Naive thymus-derived CD8-positive, alpha-beta T cell (primary cell): ENCODE results near the gene RCBTB2. TPM values are rescaled to one million over a fixed set of nuclear protein-coding genes. Genes with fewer than 3 reads are reported as not detected.
"Not testable (repeated sequence)": the region's sequence is repeated elsewhere in the genome, so short reads cannot be mapped to it uniquely, and the experiment has no call there.

Source experiments
- ATAC-seq, 2 donors: fragments of 150-1000 bp; cut with Tn5 transposase in 1 of 2; sonication (Bioruptor Pico), chemical (Tn5 transposase) in 1 of 2; 1 replicate in 1 of 2; 2 replicates in 1 of 2; pipeline ENCODE4 v1.10.0; 2021; ENCODE audit warnings: mild to moderate bottlenecking in 2 of 2, moderate library complexity in 2 of 2
- POLR2A ChIA-PET: fragments of 350-600 bp; sonication (Branson Sonifier 250); formaldehyde crosslinking; loops from one replicate; lab custom pipeline; 2021; ENCODE audit warnings: antibody characterized with exemption; lab: Charles Lee
- DNase-seq, 10 donors: peaks; one replicate each; pipeline versions ENCODE4 v3.0.0 to v3.0.0-alpha.2; 2020 to 2022
- H3K27ac Mint-ChIP-seq, 10 donors: one replicate each; pipeline ENCODE4 v1.8.0; 2020 to 2022; ENCODE audit warnings: mild to moderate bottlenecking in 10 of 10, mixed read lengths in 10 of 10, moderate library complexity in 4 of 10, inconsistent platforms in 1 of 10
- H3K27me3 Mint-ChIP-seq, 5 donors: one replicate each; pipeline ENCODE4 v1.8.0; 2021 to 2022; ENCODE audit warnings: mixed read lengths in 5 of 5
- H3K36me3 Mint-ChIP-seq, 3 donors: one replicate each; pipeline ENCODE4 v1.8.0; 2020 to 2022; ENCODE audit warnings: mixed read lengths in 3 of 3, mild to moderate bottlenecking in 2 of 3, inconsistent platforms in 1 of 3
- H3K4me1 Mint-ChIP-seq, 4 donors: one replicate each; pipeline ENCODE4 v1.8.0; 2021 to 2022; ENCODE audit warnings: mixed read lengths in 4 of 4
- H3K4me3 Mint-ChIP-seq, 10 donors: one replicate each; pipeline ENCODE4 v1.8.0; 2020 to 2022; ENCODE audit warnings: mild to moderate bottlenecking in 10 of 10, mixed read lengths in 10 of 10, moderate library complexity in 6 of 10, inconsistent platforms in 1 of 10
- H3K9me3 Mint-ChIP-seq, 9 donors: one replicate each; pipeline ENCODE4 v1.8.0; 2020 to 2022; ENCODE audit warnings: mixed read lengths in 9 of 9, mild to moderate bottlenecking in 3 of 9, inconsistent platforms in 1 of 9, moderate library complexity in 1 of 9
- polyA plus RNA-seq, 3 donors: library from polyadenylated mRNA; unstranded; fragments of 300-500 nt; fragmentation: Illumina TruSeq; gene quantifications; one replicate each; pipeline ENCODE4 v1.2.3, GENCODE V29; 2021
- total RNA-seq, 8 experiments: library from RNA in 2 of 8; stranded (reverse) in 2 of 8; gene quantifications; one replicate each; pipeline ENCODE4 v1.2.3 and lab custom pipeline; 2021 to 2026

The RCBTB2 gene
- total RNA-seq (1 to 10 TPM; 8.1 to 9.8 TPM), polyA plus RNA-seq (10 to 100 TPM in 1 of 3 donors, 1 to 10 TPM in 2; 6.3 to 17.6 (median 6.3) TPM), total RNA-seq (lab: John Stamatoyannopoulos, UW) (1.8 to 10.8 (median 3.8) reads per million in 6 experiments)

- Mint-ChIP-seq H3K27ac (peak within 1 kb of the TSS; percentile 98 to 100 (median 99)), H3K27me3 (peaks cover 0 to 3% (median 0%) of the 10 kb centered on the region in 5 donors), H3K36me3 (no peaks in the 10 kb centered on the region), H3K4me3 (peak within 1 kb of the TSS; percentile 89 to 99 (median 95)), H3K4me1 (peaks cover 5 to 34% (median 22%) of the 10 kb centered on the region in 4 donors), H3K9me3 (peaks cover 0 to 13% (median 0%) of the 10 kb centered on the region in 9 donors)
- ATAC-seq (peak; percentile 88 to 91), DNase-seq (peak; percentile 95 to 100 (median 98))
- POLR2A ChIA-PET, result interaction anchor here (0.6 to 5.2 kb wide), 28 partner anchors 9 to 1737 kb away, joined by 3 to 69 read pairs (median 4); partner anchors contain the start of genes KPNA3 and RB1
Observed at GRCh38 chr13:48532506-48533499, at the start of gene RCBTB2. TSS of gene RCBTB2 (minus strand) at chr13:48533080. CDS start at chr13:48521939, 11,141 bp downstream.

DNA sequence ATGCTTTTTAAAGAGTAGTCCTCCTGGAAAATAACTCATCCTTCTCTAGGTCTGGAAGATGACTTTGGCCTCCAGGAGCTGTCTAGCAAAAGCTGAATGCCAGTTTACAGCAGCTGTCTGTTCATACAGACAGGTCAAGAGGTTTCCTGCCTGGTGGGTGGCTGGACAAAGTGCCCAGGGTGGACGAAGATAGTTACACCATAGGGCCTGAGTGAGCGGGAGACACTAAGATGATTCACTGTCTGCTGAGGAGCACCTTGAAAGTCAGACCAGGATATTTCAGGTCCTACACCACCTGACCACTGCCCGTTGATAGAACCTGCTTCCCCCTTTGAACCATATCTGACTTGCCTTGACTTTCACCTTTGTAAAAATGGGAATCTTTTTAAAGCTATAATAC is 49.2 kb upstream of the RCBTB2 start:
- no peak overlapping the region for H3K27ac Mint-ChIP-seq
- POLR2A ChIA-PET, result no interaction called here
- H3K4me1 Mint-ChIP-seq, result peaks cover 7 to 40% (median 12%) of the 10 kb centered on the region in 4 donors
- no peak overlapping the region for H3K4me3 Mint-ChIP-seq
- peaks cover 15 to 54% (median 18%) of the 10 kb centered on the region in 5 donors for H3K27me3 Mint-ChIP-seq
- no peaks in the 10 kb centered on the region for H3K9me3 Mint-ChIP-seq
- DNase-seq, result no peak
- no peaks in the 10 kb centered on the region for H3K36me3 Mint-ChIP-seq
- no peak for ATAC-seq

- H3K27ac Mint-ChIP-seq, result no peak overlapping the region
- H3K9me3 Mint-ChIP-seq, result no peaks in the 10 kb centered on the region
- ATAC-seq (no peak), DNase-seq (no peak)
- H3K4me3 Mint-ChIP-seq, result no peak overlapping the region
- peaks cover 15 to 48% (median 20%) of the 10 kb centered on the region in 5 donors for H3K27me3 Mint-ChIP-seq
- H3K36me3 Mint-ChIP-seq, result no peaks in the 10 kb centered on the region
- POLR2A ChIA-PET, result interaction anchor here (0.6 to 2.1 kb wide), 3 partner anchors 48 to 246 kb away, joined by 3 to 13 read pairs (median 9); partner anchors contain the start of gene RCBTB2
- H3K4me1 Mint-ChIP-seq, result peaks cover 0 to 28% (median under 1%) of the 10 kb centered on the region in 4 donors
Observed at GRCh38 chr13:48580896-48581295, 48.0 kb upstream of the RCBTB2 start.

DNA sequence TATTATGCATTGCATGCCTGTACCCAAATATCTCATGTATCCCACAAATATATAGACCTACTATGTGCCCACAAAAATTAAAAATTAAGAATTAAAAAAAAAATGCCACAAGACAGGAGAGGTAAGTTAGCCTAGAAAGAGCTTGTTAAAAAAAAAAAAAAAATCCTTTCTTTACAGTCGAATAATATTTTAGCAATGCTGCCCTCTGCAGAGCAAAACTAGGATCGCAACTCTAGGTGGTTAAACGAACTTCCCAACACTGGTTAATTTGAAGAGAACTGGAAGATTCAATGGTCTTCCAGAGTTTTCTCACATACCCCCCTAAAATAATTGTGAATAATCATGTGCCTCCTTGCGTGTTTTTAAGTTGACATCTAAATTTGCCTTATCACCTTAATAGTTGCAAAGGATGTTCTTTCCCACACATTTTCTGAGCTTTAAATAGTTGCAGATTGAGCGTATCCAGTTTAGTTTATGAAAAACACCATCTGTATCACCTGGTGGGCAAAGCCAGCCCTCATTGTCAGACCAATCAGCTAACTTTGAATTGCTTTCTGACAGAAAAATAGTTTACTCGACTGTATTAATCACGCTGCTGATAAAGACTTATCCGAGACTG is 47.4 kb upstream of the RCBTB2 start:
- POLR2A ChIA-PET, result interaction anchor here (0.6 to 2.1 kb wide), 4 partner anchors 48 to 485 kb away, joined by 3 to 13 read pairs (median 6); partner anchors contain the start of genes MED4 and RCBTB2
- Mint-ChIP-seq H3K4me1 (peaks cover 0 to 31% (median 0%) of the 10 kb centered on the region in 4 donors), H3K36me3 (no peaks in the 10 kb centered on the region), H3K4me3 (no peak overlapping the region), H3K9me3 (no peaks in the 10 kb centered on the region), H3K27ac (peak overlapping the region in 1 of 10 donors; percentile 16), H3K27me3 (peaks cover 15 to 44% (median 20%) of the 10 kb centered on the region in 5 donors)
- DNase-seq (peak; percentile 49 to 85 (median 69)), ATAC-seq (peak; percentile 51 to 65)

DNA sequence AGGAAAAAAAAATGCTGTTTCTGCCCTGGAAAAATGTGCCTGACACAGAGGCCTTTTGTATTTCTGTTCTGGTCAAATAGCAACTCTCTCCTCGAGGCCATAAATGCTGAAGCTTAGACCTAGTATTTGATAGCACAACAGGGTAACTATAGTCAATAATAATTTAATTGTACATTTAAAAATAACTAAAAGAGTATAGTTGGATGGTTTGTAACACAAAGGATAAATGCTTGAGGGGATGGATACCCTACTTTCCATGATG is 47.0 kb upstream of the RCBTB2 start:
- H3K9me3 Mint-ChIP-seq, H3K36me3 Mint-ChIP-seq, H3K27ac Mint-ChIP-seq, H3K4me3 Mint-ChIP-seq, DNase-seq, ATAC-seq: not testable (repeated sequence)
- H3K4me1 Mint-ChIP-seq, result peaks cover 0 to 35% (median 0%) of the 10 kb centered on the region in 4 donors
- H3K27me3 Mint-ChIP-seq, result peaks cover 15 to 44% (median 20%) of the 10 kb centered on the region in 5 donors
- POLR2A ChIA-PET, result interaction anchor here (0.6 to 2.1 kb wide), 4 partner anchors 47 to 485 kb away, joined by 3 to 13 read pairs (median 6); partner anchors contain the start of genes MED4 and RCBTB2

GRCh38 chr13:48579165-48579918 is 46.5 kb upstream of the RCBTB2 start:
- Mint-ChIP-seq H3K4me3 (no peak overlapping the region), H3K27ac (peak overlapping the region in 1 of 10 donors; percentile 61), H3K27me3 (peaks cover 10 to 41% (median 19%) of the 10 kb centered on the region in 5 donors), H3K36me3 (no peaks in the 10 kb centered on the region), H3K4me1 (peaks cover 0 to 39% (median 0%) of the 10 kb centered on the region in 4 donors), H3K9me3 (no peaks in the 10 kb centered on the region)
- POLR2A ChIA-PET, result interaction anchor here (0.6 to 2.1 kb wide), 5 partner anchors 47 to 484 kb away, joined by 3 to 13 read pairs (median 4); partner anchors contain the start of genes MED4 and RCBTB2
- no peak for ATAC-seq
- DNase-seq, result no peak

GRCh38 chr13:48578516-48579164 is 45.8 kb upstream of the RCBTB2 start:
- POLR2A ChIA-PET, result interaction anchor here (0.6 to 0.9 kb wide), 2 partner anchors 244 to 271 kb away, joined by 3 to 4 read pairs; no protein-coding TSS in a partner anchor
- Mint-ChIP-seq H3K4me3 (no peak overlapping the region), H3K9me3 (no peaks in the 10 kb centered on the region), H3K27ac (peak overlapping the region in 1 of 10 donors; percentile 61), H3K27me3 (peaks cover 5 to 34% (median 16%) of the 10 kb centered on the region in 5 donors), H3K36me3 (no peaks in the 10 kb centered on the region), H3K4me1 (peaks cover 0 to 46% (median 0%) of the 10 kb centered on the region in 4 donors)
- ATAC-seq, result no peak
- no peak for DNase-seq

GRCh38 chr13:48576448-48577010 is 43.6 kb upstream of the RCBTB2 start:
- POLR2A ChIA-PET, result interaction anchor here (1.1 kb wide), 1 partner anchor 44 kb away, joined by 4 read pairs; the partner anchor contains the start of gene RCBTB2
- H3K27ac Mint-ChIP-seq, result no peak overlapping the region

DNA sequence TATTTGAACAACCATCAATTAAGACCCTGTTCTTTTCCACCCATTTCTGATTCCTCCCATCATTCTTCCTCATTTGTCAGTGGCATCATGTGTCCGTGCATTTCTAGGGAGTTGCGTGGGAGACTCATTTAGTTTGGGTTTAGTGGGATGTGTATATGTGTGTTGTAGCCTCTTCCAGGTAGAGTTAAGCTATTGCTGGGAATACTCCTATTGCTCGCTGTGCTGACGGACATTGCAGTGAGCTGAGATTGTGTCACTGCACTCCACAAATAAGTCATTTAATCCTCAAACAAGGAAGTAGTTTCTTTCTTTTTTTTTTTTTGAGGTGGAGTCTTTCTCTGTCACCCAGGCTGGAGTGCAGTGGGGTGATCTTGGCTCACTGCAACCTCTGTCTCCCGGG is 42.2 kb upstream of the RCBTB2 start:
- Mint-ChIP-seq H3K27ac (peak overlapping the region in 1 of 10 donors; percentile 5), H3K4me3 (no peak overlapping the region), H3K27me3 (peaks cover 0 to 18% (median 4%) of the 10 kb centered on the region in 5 donors), H3K9me3 (no peaks in the 10 kb centered on the region), H3K4me1 (peaks cover 0 to 66% (median 10%) of the 10 kb centered on the region in 4 donors), H3K36me3 (no peaks in the 10 kb centered on the region)
- ATAC-seq, result no peak
- no peak for DNase-seq
- POLR2A ChIA-PET, result interaction anchor here (1.2 kb wide), 1 partner anchor 42 kb away, joined by 4 read pairs; the partner anchor contains the start of gene RCBTB2

More at GRCh38 chr13:48576448-48577010, 43.6 kb upstream of the RCBTB2 start:
- Mint-ChIP-seq H3K4me1 (peaks cover 0 to 58% (median 3%) of the 10 kb centered on the region in 4 donors), H3K27me3 (peaks cover 4 to 14% (median 4%) of the 10 kb centered on the region in 5 donors), H3K9me3 (no peaks in the 10 kb centered on the region), H3K36me3 (no peaks in the 10 kb centered on the region), H3K4me3 (no peak overlapping the region)
- DNase-seq (no peak), ATAC-seq (no peak)

DNA sequence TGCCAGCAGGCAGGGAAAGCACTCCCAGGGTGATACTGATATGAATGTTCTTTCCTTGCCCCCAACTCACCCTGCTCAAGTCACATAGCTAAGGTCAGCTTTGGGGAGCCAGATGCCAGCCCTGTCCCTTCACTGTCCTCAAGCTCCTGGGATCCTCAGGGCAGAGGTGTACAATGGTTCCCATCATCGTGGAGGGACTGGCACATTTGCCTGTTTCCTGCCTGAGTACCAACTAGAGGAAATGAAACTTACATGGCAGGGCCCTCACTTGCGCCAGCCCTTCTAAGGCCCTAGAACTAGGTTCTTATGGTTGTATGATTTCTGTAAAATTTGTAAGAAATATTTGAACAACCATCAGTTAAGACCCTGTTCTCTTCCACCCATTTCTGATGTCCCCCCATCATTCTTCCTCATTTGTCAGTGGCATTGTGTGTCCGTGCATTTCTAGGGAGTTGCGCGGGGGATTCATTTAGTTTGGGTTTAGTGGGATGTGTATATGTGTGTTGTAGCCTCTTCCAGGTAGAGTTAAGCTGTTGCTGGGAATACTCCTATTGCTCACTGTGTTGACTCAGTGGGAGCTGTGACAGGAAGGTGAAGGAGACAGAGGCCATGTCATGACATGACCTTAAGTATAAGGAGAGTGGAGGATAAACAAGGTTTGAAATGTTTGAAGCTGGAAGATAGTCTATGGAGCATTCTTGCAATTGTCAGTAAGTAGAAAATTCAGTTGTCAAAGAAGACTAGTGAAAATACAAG is 41.3 kb upstream of the RCBTB2 start:
- DNase-seq (no peak), ATAC-seq (no peak)
- POLR2A ChIA-PET, result interaction anchor here (1.2 kb wide), 1 partner anchor 42 kb away, joined by 4 read pairs; the partner anchor contains the start of gene RCBTB2
- Mint-ChIP-seq H3K9me3 (no peaks in the 10 kb centered on the region), H3K27ac (peak overlapping the region in 3 of 10 donors; percentile 5 to 44 (median 21)), H3K4me3 (no peak overlapping the region), H3K36me3 (no peaks in the 10 kb centered on the region), H3K4me1 (peaks cover 0 to 62% (median 10%) of the 10 kb centered on the region in 4 donors), H3K27me3 (peaks cover 1 to 20% (median 9%) of the 10 kb centered on the region in 5 donors)
